ENCODE data around the gene C4orf50. TPM values are rescaled to one million over a fixed set of nuclear protein-coding genes. Genes with fewer than 3 reads are reported as not detected.

C4orf50 gene
- total and polyA plus RNA-seq, 10 of the 15 experiments (the other 5 are each of a cell fraction or from before 2014, with no cell fraction given): 0.04 to 0.09 (median 0.05) TPM; not detected in 3

DNA sequence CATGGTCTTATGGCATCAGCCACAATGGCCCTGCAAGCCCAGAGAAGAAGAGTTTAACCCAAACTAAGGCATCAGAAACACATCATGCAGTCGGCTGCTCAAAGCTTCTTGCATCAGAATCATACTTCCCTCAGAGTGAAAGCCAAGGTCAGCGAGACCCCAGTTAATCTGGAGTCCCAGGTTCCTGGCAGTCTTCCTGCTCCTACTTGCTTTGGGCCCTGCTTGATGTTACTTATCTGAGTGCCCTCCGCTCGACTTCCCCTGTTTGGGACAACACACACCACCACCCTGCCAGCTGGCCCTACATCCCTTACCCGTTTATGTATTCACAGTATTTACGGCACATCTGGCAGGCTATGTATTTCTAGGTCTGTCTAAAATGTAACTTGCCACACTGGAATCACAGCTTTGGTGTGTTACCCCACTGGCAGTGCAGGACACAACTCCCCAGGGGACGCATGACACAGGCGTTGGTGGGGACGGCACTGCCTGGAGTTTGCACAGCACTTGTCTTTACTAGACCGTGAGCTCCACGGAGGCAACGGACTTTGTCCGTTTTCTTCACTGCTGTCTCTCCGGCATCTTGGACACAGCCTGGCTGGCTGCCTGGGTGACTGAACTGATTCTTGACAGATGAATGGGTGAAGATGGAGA lies 148.1 kb downstream of the C4orf50 start:
- no peak overlapping the region for H3K4me2 ChIP-seq (ENCODE audit: control insufficient read depth, insufficient read depth)
- no peaks in the 10 kb centered on the region; the same call in 2 of the 3 replicates for H3K9me3 ChIP-seq (replicated peaks; ENCODE audit: control insufficient read depth, insufficient read depth, low read length)
- ChIA-PET POLR2A (no interaction called here), CTCF (no interaction called here), RAD21 (ENCODE audit: unreplicated experiment) (no interaction called here), SMC1A (ENCODE audit: uncharacterized antibody, unreplicated experiment) (no interaction called here)
- no peaks in the 10 kb centered on the region for H4K20me1 ChIP-seq (ENCODE audit: control insufficient read depth, insufficient read depth)
- H3K4me1 ChIP-seq (ENCODE audit: control insufficient read depth, insufficient read depth, low read length): no peaks in the 10 kb centered on the region
- no peaks in the 10 kb centered on the region for H3K79me2 ChIP-seq (ENCODE audit: control insufficient read depth, insufficient read depth, low read length)
- no peak for FAIRE-seq
- in situ Hi-C loops (cut with MboI) (no loop called here), intact Hi-C loops (cut with micrococcal nuclease; ENCODE audit: unreplicated experiment) (no loop called here)
- TF ChIP-seq ZNF622 (IDR thresholded peaks at IDR 0.05) (no peak), SUZ12 (IDR thresholded peaks at IDR 0.05; ENCODE audit: unreplicated experiment) (no peak), NR2C2 (IDR thresholded peaks at IDR 0.05; ENCODE audit: borderline replicate concordance, control insufficient read depth, insufficient read length, low read depth) (no peak), RELA (IDR thresholded peaks at IDR 0.05; ENCODE audit: borderline replicate concordance, partially characterized antibody) (no peak), EZH2 (IDR thresholded peaks at IDR 0.05; ENCODE audit: borderline replicate concordance, control insufficient read depth, low read depth, low read length) (no peak), BRCA1 (IDR thresholded peaks at IDR 0.05; ENCODE audit: low read depth, low read length) (no peak)
- TF ChIP-seq, protein P1, sequence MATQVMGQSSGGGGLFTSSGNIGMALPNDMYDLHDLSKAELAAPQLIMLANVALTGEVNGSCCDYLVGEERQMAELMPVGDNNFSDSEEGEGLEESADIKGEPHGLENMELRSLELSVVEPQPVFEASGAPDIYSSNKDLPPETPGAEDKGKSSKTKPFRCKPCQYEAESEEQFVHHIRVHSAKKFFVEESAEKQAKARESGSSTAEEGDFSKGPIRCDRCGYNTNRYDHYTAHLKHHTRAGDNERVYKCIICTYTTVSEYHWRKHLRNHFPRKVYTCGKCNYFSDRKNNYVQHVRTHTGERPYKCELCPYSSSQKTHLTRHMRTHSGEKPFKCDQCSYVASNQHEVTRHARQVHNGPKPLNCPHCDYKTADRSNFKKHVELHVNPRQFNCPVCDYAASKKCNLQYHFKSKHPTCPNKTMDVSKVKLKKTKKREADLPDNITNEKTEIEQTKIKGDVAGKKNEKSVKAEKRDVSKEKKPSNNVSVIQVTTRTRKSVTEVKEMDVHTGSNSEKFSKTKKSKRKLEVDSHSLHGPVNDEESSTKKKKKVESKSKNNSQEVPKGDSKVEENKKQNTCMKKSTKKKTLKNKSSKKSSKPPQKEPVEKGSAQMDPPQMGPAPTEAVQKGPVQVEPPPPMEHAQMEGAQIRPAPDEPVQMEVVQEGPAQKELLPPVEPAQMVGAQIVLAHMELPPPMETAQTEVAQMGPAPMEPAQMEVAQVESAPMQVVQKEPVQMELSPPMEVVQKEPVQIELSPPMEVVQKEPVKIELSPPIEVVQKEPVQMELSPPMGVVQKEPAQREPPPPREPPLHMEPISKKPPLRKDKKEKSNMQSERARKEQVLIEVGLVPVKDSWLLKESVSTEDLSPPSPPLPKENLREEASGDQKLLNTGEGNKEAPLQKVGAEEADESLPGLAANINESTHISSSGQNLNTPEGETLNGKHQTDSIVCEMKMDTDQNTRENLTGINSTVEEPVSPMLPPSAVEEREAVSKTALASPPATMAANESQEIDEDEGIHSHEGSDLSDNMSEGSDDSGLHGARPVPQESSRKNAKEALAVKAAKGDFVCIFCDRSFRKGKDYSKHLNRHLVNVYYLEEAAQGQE (IDR thresholded peaks at IDR 0.05; ENCODE audit: low read depth, low read length): no peak
- TF ChIP-seq, protein P2, sequence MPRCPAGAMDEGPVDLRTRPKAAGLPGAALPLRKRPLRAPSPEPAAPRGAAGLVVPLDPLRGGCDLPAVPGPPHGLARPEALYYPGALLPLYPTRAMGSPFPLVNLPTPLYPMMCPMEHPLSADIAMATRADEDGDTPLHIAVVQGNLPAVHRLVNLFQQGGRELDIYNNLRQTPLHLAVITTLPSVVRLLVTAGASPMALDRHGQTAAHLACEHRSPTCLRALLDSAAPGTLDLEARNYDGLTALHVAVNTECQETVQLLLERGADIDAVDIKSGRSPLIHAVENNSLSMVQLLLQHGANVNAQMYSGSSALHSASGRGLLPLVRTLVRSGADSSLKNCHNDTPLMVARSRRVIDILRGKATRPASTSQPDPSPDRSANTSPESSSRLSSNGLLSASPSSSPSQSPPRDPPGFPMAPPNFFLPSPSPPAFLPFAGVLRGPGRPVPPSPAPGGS (IDR thresholded peaks at IDR 0.05; ENCODE audit: borderline replicate concordance, insufficient read depth, low read depth, low read length, poor library complexity, severe bottlenecking): no peak
- TF ChIP-seq, protein P3, sequence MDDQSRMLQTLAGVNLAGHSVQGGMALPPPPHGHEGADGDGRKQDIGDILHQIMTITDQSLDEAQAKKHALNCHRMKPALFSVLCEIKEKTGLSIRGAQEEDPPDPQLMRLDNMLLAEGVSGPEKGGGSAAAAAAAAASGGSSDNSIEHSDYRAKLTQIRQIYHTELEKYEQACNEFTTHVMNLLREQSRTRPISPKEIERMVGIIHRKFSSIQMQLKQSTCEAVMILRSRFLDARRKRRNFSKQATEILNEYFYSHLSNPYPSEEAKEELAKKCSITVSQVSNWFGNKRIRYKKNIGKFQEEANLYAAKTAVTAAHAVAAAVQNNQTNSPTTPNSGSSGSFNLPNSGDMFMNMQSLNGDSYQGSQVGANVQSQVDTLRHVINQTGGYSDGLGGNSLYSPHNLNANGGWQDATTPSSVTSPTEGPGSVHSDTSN (IDR thresholded peaks at IDR 0.05; ENCODE audit: insufficient replicate concordance, low read depth, low read length): no peak
- H2AFZ ChIP-seq (ENCODE audit: control insufficient read depth, low read depth, low read length): no peak overlapping the region
- no peak for ATAC-seq
- no peaks in the 10 kb centered on the region for H3K36me3 ChIP-seq (ENCODE audit: control insufficient read depth in 2 of 2, insufficient read depth in 2 of 2, low read length in 1 of 2)
- 6% methylated on average over 14 of the region's 14 CpGs for WGBS (ENCODE audit: insufficient coverage, insufficient replicate concordance, low lambda C conversion rate, missing lambda C conversion rate)
- DNase-seq (ENCODE audit: low read depth, low spot score): no peak
- H3K9ac ChIP-seq (ENCODE audit: control insufficient read depth, insufficient read depth, low read length): no peak overlapping the region
- BruUV-seq (replicated peaks): no TSS peak
- no peak overlapping the region for H3K27ac ChIP-seq (ENCODE audit: control insufficient read depth, insufficient read depth)
- no peaks in the 10 kb centered on the region for H3K27me3 ChIP-seq (replicated peaks in 1 of 2; ENCODE audit: control insufficient read depth in 2 of 2, insufficient read depth in 2 of 2, low read length in 1 of 2)
- H3K4me3 ChIP-seq: no peak overlapping the region

All from GM12878 (cell line).